H7 (cell line): ENCODE data around the gene KLHL40. TPM values are rescaled to one million over a fixed set of nuclear protein-coding genes. Genes with fewer than 3 reads are reported as not detected.

ENCODE experiments used
- DNase-seq: peaks from one replicate; pipeline ENCODE4 v3.0.0; 2012
- H3K27me3 ChIP-seq: 2 replicates; pipeline ENCODE4 v1.6.0; 2011; ENCODE audit warnings: mild to moderate bottlenecking, low read length; ENCODE audit not compliant: control insufficient read depth, insufficient read depth
- H3K36me3 ChIP-seq: replicated peaks from 2 replicates; pipeline ENCODE4 v1.5.1; 2011; ENCODE audit warnings: low read length; ENCODE audit not compliant: control insufficient read depth, insufficient read depth
- H3K4me3 ChIP-seq: 2 replicates; pipeline ENCODE4 v1.5.1; 2011; ENCODE audit warnings: low read depth, mild to moderate bottlenecking, control low read depth, low read length, moderate library complexity; ENCODE audit not compliant: insufficient read depth
- total RNA-seq: library from RNA; depleted of rRNA; stranded (reverse); fragments of >200 nt; shearing (Covaris generic); gene quantifications from 2 replicates; pipeline ENCODE4 v1.2.3, GENCODE V29; 2014

KLHL40 gene
- total RNA-seq, 1 experiment from 2014 or later, result not detected

DNA sequence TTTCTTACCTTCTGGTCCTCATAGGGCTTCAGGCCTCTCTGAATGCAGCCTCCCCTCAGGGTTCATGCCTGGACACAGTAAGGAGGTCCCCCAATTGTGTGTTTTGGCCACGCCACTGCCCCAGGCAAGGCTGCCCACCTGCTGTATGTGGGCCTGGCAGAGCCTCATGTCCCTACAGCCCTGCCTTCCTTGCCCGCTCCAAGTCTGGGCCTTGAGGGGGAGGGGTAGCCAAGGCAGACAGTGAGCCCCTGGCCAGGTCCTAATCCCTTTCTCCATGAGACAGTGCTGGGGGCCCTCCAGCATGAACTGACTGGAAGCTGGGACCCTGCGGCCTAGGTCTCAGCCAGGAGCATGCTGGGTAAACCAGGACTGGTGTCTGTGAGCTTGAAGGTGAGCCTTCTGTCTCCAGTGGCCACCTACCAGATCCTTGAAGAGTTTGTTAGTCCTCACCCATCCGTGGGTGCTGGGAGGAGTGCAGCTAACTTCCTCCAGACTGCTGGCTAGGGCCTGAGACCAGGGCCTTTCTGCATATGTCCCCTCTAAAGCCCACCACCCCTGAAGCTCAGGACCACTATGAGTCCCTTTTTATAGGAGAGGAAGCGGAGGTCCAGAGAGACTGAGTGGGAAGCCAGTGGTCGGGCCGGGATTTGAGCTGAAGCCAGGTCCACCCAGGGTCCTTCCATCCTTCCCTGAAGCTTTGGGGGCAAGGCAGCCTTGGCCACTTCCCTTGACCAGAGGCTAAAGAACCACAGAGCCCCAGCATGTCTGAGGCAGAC, 23.1 kb upstream of the KLHL40 start:
- no peak overlapping the region for H3K4me3 ChIP-seq
- H3K27me3 ChIP-seq, result no peaks in the 10 kb centered on the region
- no peak for DNase-seq
- H3K36me3 ChIP-seq, result no peaks in the 10 kb centered on the region

DNA sequence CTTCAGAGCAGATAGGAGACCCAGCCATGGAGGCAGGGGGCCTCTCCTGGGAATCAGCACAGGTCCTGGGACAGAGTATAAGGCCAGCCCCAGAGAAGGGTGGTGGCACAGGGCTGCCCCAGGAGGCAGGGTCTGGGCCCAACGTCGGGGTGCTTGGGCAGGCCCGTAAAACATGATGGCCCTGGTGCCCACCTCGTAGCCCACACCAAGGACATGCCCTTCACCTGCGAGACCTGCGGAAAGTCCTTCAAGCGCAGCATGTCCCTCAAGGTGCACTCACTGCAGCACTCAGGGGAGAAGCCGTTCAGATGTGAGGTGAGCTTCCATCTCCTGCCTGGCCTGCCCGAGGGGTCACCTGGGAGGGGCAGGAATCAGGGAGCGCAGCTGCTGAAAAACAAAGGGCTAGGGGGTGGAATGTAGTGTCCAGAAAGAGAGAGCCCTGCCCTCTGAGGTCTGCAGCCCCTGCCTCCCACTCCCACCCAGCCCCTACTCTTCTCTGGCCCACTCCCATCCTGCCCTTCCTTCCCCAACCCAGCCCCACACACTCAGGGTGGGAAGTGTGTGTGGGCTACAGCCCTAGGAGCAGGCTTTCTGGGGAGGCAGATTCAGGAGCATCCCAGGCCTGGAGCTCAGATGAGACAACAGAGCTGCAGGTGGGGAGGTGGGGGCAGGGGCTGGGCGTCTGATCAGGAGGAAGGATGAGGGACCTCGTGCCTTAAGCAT, 22.4 kb upstream of the KLHL40 start:
- H3K4me3 ChIP-seq, result no peak overlapping the region
- H3K36me3 ChIP-seq, result no peaks in the 10 kb centered on the region
- DNase-seq, result peak; percentile 51
- H3K27me3 ChIP-seq, result no peaks in the 10 kb centered on the region

DNA sequence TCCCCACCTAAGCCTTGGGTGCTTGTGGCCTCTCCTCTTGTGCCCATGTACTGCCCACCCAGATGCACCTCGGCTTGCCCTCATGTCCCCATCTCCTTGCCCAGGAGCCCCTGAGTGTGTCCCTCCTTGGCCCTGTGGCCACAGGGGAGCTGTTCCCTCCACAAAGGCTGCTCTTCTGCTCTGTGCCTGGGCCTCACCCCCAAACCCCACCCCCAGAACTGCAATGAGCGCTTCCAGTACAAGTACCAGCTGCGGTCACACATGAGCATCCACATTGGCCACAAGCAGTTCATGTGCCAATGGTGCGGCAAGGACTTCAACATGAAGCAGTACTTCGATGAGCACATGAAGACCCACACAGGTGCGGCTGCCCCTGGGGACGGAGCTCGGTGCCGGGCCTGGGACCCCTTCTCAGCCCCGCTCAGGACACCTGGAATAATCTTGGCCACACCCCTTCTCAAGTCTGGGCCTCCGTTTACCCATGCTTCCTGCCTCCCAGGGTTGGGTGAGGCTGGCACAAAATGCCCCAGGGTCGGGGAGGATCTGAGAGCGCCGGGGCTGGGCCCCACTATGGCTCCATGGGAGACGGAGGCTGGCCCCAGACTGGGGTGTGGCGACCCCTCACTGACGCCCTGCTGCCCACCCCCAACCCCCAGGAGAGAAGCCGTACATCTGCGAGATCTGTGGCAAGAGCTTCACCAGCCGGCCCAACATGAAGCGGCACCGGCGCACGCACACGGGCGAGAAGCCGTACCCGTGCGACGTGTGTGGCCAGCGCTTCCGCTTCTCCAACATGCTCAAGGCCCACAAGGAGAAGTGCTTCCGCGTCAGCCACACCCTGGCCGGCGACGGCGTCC, 21.5 kb upstream of the KLHL40 start:
- H3K36me3 ChIP-seq, result no peaks in the 10 kb centered on the region
- no peaks in the 10 kb centered on the region for H3K27me3 ChIP-seq
- DNase-seq, result peak; percentile 55
- H3K4me3 ChIP-seq, result no peak overlapping the region

DNA sequence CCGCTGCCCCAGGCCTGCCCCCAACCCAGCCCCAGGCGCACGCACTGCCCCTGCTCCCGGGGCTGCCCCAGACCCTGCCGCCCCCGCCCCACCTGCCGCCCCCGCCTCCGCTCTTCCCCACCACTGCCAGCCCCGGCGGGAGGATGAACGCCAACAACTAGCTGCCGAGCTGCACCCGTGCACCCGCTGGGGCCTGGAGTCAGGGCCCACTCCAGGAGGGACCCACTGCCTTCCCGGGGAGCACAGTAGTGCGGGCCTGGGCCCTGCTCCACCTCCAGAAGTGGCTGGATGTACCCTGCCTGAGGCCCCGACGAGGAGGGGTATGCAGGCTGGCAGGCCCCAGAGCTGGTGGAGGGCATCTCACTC, 20.9 kb upstream of the KLHL40 start:
- peak; percentile 61 for DNase-seq
- H3K36me3 ChIP-seq, result no peaks in the 10 kb centered on the region
- H3K27me3 ChIP-seq, result no peaks in the 10 kb centered on the region
- no peak overlapping the region for H3K4me3 ChIP-seq

DNA sequence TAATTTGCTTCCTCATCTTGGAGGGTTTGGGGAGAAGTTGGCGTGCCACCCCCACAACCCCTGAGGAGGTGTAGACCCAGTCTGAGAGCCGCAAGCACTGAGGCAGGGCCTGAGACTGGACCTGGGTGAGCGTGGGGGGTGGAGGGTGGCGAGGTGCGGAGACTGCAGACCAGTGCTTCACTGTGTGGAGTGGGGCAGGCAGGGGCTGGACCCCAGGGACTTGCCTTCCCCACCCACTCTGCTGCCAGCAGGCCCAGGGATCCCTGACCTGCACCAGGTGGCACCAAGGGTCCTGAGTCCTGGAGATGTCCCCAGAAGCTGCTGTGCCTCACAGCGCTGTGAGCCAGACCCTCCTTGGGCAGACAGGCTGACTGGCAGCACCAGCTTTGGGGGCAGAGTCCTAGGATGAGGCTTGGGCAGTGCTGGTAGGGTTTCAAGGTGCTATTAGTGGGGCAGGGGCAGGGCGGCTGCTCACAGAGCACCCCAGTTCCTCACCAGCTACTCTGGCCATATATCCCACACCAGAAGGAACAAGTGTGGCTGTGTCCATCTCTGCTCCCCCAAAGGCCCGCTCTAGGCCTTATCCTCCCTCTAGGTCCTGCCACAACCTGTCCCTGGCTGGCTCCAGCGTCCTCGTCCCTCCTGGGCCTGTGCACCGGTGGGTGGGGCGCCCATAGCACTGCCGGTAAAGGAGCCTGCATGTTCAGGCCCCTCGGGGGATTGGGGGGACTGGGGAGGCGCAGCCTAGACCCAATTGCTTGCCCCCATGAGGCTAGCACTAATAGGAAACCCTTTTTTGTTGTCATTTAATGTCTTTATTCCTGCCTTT, 20.1 kb upstream of the KLHL40 start:
- no peak overlapping the region for H3K4me3 ChIP-seq
- no peaks in the 10 kb centered on the region for H3K27me3 ChIP-seq
- peak; percentile 54 for DNase-seq
- H3K36me3 ChIP-seq, result no peaks in the 10 kb centered on the region

DNA sequence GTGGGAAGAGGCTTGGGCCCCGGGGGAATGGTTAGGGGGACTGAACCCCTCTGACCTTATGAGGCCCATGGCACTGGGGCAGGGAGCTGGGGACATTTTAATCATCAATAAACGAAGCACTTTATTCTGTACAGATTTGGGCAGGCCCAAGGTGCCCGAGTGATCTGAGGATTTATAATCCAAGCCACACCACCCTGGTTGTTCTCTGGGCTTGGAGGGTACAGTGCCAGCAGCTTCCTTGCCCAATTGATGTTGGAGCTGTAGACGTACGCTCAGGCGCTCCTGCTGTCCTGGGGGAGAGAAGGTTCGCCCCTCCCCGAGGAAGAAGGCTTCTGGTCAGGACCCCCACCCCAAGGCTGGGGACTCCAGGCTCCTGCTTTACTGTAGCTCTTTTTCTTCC, 19.3 kb upstream of the KLHL40 start:
- no peak overlapping the region for H3K4me3 ChIP-seq
- H3K36me3 ChIP-seq, result no peaks in the 10 kb centered on the region
- no peaks in the 10 kb centered on the region for H3K27me3 ChIP-seq
- peak; percentile 43 for DNase-seq

DNA sequence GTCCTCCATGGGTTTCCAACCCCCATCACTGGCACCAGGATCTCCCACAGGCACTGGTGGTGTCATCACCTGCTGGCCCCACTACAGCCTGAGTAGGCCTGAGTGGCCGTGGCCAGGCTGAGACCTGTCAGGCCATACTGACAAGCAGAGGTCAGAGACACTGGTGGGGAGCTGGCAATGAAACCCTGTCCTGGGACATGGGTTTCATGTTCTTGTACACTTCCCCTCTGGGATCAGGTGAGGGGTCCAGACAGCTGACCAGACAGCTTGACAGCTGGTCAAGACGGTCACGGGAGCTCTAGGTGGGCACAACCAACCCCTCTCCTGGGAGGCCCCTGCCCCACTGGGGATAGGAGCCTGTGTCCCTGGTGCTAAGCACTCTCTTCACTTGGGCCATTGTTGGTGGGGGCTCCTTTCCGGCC, 18.7 kb upstream of the KLHL40 start:
- no peak overlapping the region for H3K4me3 ChIP-seq
- no peaks in the 10 kb centered on the region for H3K36me3 ChIP-seq
- no peak for DNase-seq
- no peaks in the 10 kb centered on the region for H3K27me3 ChIP-seq

DNA sequence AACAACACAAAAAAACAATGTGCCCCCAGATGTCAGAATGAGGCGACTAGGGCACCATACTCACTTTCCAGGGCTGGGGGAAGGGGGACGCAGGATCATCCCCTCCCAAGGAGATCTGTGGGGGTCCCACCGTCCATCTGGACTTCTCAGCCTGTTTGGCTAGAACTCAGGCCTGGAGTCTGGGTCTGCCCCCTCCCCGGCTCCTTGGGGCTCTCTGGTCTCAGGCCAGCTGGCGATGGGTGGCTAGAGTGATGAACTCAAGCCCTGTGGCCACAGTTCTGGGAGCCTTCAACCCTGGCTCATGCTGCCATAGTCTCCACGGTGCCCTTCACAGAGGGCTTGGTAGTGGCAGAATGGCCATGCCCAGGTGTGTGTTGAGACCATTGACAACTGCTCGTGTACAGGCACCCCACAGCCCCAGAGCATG, 18.2 kb upstream of the KLHL40 start:
- DNase-seq, result no peak
- no peaks in the 10 kb centered on the region for H3K27me3 ChIP-seq
- H3K36me3 ChIP-seq, result no peaks in the 10 kb centered on the region
- no peak overlapping the region for H3K4me3 ChIP-seq

DNA sequence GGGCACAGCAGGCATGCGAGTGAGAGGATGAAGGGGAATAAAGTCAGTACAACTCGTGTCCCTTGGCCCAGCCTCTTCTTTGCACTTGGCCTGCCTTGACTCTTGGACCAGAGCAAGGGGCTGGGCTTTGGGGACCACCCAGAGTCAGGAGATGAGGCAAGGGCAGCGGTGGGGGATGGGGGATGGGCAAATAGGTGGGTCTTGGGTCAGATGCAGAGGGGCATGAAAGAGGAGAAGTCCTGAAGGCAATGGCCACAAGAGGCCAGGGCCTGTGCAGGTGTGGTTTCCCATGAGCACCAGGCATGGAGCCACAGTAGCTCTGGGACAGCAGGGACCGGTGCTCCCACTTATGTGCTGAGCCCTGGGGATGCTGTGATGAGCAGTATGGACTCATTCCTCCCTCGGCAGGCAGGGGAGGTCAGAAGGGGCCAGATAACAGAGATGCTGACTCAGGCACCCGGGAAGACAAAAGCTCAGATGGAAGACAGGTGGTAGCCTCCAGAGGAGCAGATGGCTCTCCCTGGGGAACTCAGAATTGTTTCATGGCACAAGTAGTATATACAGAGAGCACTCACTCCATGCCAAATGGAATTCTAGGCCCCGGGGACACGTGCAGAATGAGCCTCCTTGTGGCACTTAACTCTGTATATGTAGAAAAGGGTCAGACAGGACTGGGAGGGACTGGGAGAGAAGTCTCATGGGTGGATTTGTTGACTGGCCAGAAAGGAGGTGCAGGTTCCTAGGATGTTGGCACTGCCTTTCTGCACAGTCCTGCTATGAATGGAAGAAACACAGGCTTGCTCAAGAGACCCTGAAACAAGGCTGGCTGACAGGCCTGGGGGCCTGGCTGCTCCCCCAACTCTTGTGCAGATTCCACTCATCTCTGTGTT, 17.6 kb upstream of the KLHL40 start:
- no peaks in the 10 kb centered on the region for H3K27me3 ChIP-seq
- no peaks in the 10 kb centered on the region for H3K36me3 ChIP-seq
- peak; percentile 38 for DNase-seq
- H3K4me3 ChIP-seq, result no peak overlapping the region

DNA sequence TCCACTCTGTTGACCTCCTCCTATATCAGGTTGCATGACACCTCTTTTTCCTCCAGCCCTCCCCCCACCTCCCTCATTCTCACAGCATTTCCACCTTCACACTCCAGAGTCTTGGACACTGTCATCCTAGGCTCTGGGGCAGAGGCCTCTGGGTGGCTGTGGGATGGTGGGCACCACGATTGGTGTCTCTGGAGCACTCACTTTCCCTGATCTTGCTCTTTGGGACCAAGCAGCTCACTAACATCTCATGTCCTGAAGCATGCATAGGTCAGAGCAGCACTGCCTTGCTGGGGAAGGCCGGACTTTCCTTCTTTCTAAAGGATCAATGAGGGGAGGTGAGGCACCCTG, 16.9 kb upstream of the KLHL40 start:
- no peaks in the 10 kb centered on the region for H3K36me3 ChIP-seq
- H3K27me3 ChIP-seq, result no peaks in the 10 kb centered on the region
- H3K4me3 ChIP-seq, result no peak overlapping the region
- DNase-seq, result peak; percentile 5

DNA sequence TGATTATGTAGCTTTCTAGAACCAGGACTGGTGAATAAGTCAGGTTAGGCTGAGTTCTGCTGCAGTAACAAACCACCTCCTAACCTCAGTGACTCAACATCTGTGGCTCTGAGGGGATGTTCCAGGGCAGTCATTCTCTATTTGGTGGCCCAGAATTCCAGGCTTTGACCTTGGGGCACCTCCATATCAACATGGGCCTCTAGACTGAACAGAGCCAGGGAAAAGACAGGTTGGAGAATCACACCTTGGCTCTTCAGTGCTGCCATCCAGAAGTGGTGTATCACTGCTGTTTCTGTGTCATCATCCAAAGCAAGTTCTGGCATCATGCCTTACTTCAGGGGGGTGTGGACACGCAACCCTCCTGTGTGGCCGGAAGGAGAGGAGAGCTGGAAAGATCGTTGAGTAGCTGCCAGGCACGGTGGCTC, 16.5 kb upstream of the KLHL40 start:
- Histone ChIP-seq H3K4me3 (no peak overlapping the region), H3K36me3 (no peaks in the 10 kb centered on the region), H3K27me3 (no peaks in the 10 kb centered on the region)
- peak; percentile 5 for DNase-seq

DNA sequence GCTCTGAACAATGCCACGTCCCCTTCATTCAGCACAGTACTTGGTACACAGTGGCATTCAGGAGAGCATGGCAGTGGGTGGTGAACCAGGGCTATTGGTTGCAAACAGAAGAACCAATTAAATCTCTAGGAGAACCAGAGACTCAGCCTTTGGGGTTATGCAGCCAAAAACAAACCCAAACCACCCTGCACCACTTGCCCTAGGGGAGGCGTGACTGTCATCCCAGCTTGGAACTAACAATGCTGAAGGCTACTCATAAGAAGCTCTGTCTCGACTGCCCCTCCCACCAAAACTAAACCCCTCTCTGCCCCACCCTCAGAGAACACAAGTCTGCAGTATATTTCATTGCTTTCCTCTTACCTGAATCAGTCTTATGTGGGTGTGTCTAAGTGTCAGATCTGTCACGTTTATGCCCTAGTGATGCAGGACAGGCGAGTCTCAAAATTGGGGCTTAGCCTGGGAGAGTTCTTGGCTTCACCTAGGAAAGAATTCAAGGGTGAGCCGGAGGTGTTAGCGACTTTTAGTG, 15.2 kb upstream of the KLHL40 start:
- DNase-seq, result no peak
- no peaks in the 10 kb centered on the region for H3K27me3 ChIP-seq
- no peak overlapping the region for H3K4me3 ChIP-seq
- H3K36me3 ChIP-seq, result no peaks in the 10 kb centered on the region

DNA sequence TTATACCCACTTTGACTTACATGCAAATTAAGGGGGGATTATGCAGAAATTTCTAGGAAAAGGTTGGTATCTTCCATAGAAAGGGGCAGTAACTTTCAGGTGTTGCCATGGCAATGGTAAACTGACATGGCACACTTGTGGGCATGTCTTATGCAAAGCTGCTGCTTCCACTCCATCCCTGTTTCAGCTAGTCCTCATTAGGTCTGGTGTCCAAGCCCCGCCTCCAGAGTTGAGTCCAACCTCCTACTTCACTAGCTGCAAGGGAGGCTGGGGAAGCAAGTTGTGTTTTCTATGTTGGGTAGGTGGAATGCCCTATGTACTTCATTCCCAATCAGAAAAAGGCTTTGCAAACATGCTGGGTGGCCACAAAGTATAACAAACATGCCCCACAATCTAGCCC, 14.7 kb upstream of the KLHL40 start:
- no peak for DNase-seq
- H3K36me3 ChIP-seq, result no peaks in the 10 kb centered on the region
- H3K4me3 ChIP-seq, result no peak overlapping the region
- H3K27me3 ChIP-seq, result no peaks in the 10 kb centered on the region
